ENCODE data around the gene CEPT1. TPM values are rescaled to one million over a fixed set of nuclear protein-coding genes. Genes with fewer than 3 reads are reported as not detected.
"Not testable (repeated sequence)": the region's sequence is repeated elsewhere in the genome, so short reads cannot be mapped to it uniquely, and the experiment has no call there.

Gene CEPT1
- total and polyA plus RNA-seq, 8 donors: 8.5 to 23.8 (median 13.1) TPM

DNA sequence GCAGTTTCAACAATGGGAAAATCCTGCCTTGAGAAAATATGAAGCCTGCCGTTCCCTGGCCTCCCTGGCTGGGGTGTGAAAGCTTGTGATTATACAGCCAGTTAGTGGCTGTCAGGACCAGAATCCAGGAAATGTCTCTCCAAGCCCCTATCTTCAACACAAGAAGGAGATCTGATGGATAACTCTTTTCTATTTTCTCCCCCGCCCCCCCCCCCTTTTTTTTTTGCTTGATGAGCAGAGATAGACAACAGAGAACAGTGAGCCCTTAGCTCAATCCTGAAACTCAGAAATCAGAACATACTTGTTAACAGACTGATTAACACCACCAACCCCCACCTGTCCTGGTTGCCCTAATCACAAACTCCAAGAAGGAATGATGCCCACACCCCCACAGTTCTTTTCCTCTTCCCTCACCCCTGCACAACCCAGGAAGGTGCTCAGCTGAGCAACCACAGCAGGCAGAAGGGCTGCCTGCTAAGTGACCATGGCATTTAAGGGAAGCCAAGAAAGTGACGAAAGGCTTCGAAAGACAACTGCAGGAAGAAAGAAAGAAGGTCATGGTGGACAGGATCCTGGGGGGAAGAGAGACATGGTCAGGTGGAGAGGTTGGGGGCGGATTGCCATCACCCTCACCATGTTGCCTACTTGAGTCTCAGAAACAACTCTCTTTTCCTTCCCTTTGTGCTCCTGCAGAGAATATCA is 72.8 kb downstream of the CEPT1 start:
- Histone ChIP-seq H3K4me3 (no peak overlapping the region), H3K27me3 (no peaks in the 10 kb centered on the region), H3K9me3 (no peaks in the 10 kb centered on the region), H3K4me1 (no peaks in the 10 kb centered on the region), H3K27ac (no peak overlapping the region), H3K36me3 (no peaks in the 10 kb centered on the region)
- WGBS, 2 donors: 80% methylated on average over 5 of the region's 5 CpGs
- ATAC-seq: no peak
- no peak for FAIRE-seq
- intact Hi-C loops (cut with DNase I): no loop called here
- TF ChIP-seq, protein P1, sequence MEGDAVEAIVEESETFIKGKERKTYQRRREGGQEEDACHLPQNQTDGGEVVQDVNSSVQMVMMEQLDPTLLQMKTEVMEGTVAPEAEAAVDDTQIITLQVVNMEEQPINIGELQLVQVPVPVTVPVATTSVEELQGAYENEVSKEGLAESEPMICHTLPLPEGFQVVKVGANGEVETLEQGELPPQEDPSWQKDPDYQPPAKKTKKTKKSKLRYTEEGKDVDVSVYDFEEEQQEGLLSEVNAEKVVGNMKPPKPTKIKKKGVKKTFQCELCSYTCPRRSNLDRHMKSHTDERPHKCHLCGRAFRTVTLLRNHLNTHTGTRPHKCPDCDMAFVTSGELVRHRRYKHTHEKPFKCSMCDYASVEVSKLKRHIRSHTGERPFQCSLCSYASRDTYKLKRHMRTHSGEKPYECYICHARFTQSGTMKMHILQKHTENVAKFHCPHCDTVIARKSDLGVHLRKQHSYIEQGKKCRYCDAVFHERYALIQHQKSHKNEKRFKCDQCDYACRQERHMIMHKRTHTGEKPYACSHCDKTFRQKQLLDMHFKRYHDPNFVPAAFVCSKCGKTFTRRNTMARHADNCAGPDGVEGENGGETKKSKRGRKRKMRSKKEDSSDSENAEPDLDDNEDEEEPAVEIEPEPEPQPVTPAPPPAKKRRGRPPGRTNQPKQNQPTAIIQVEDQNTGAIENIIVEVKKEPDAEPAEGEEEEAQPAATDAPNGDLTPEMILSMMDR (IDR thresholded peaks at IDR 0.05): no peak
- no peak for DNase-seq

DNA sequence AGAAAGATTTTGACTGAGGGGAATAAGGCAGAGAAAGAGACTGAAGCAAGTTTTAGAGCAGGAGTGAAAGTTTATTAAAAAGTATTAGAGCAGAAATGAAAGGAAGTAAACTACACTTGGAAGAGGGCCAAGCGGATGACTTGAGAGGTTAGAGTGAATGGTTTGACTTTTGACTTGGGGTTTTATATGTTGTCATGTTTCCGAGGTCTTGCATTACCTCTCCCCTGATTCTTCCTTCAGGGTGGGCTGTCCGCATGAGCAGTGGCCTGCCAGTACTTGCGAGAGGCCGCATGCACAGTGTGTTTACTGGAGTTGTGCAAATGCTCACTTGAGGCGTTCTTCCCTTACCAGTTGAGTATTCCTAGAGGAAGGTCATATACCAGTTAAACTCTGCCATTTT is 73.4 kb downstream of the CEPT1 start:
- Histone ChIP-seq H3K4me3 (no peak overlapping the region), H3K9me3 (no peaks in the 10 kb centered on the region), H3K27me3 (no peaks in the 10 kb centered on the region), H3K36me3 (no peaks in the 10 kb centered on the region), H3K27ac (no peak overlapping the region), H3K4me1 (no peaks in the 10 kb centered on the region)
- ATAC-seq (no peak), DNase-seq (no peak), FAIRE-seq (no peak)
- TF ChIP-seq, protein P1 (IDR thresholded peaks at IDR 0.05): no peak
- intact Hi-C loops (cut with DNase I): no loop called here
- 85 to 91% methylated on average over 6 of the region's 6 CpGs for whole genome bisulfite sequencing, 2 donors

- TF ChIP-seq, protein P1 (IDR thresholded peaks at IDR 0.05): no peak
- H3K36me3 ChIP-seq: no peaks in the 10 kb centered on the region
- ATAC-seq: no peak
- no peaks in the 10 kb centered on the region for H3K9me3 ChIP-seq
- no peaks in the 10 kb centered on the region for H3K4me1 ChIP-seq
- FAIRE-seq: no peak
- H3K4me3 ChIP-seq: no peak overlapping the region
- 85 to 86% methylated on average over 6 of the region's 6 CpGs for WGBS, 2 donors
- H3K27ac ChIP-seq: no peak overlapping the region
- intact Hi-C loops (cut with DNase I): no loop called here
- DNase-seq: no peak
- no peaks in the 10 kb centered on the region for H3K27me3 ChIP-seq
Measured at GRCh38 chr1:111214074-111214801, 74.2 kb downstream of the CEPT1 start.

GRCh38 chr1:111214884-111215283 is 74.9 kb downstream of the CEPT1 start:
- TF ChIP-seq, protein P1 (IDR thresholded peaks at IDR 0.05): no peak
- ATAC-seq: no peak
- Histone ChIP-seq H3K27me3 (no peaks in the 10 kb centered on the region), H3K9me3 (no peaks in the 10 kb centered on the region), H3K4me3 (no peak overlapping the region), H3K4me1 (no peaks in the 10 kb centered on the region), H3K36me3 (no peaks in the 10 kb centered on the region), H3K27ac (no peak overlapping the region)
- no peak for DNase-seq
- no peak for FAIRE-seq
- 89 to 92% methylated on average over 7 of the region's 7 CpGs for whole genome bisulfite sequencing, 2 donors
- intact Hi-C loops (cut with DNase I): no loop called here

GRCh38 chr1:111215285-111215684 is 75.3 kb downstream of the CEPT1 start:
- ATAC-seq; H3K27me3 ChIP-seq; H3K27ac ChIP-seq; FAIRE-seq; H3K4me3 ChIP-seq; DNase-seq; intact Hi-C loops (cut with DNase I); H3K36me3 ChIP-seq; H3K4me1 ChIP-seq; H3K9me3 ChIP-seq: not testable (repeated sequence)
- 89 to 93% methylated on average over 2 of the region's 2 CpGs for WGBS, 2 donors
